Measurements from ENCODE around the gene ZNF664. TPM values are rescaled to one million over a fixed set of nuclear protein-coding genes. Genes with fewer than 3 reads are reported as not detected.
A peak's percentile ranks its signal among the peaks of the same experiment; 100 is the strongest.

The ZNF664 gene
- total RNA-seq, 2 experiments from 2014 or later, result 13.4 to 19.0 TPM

- TF ChIP-seq CTCF (IDR thresholded peaks at IDR 0.05), result no peak
- Mint-ChIP-seq H3K36me3 (ENCODE audit: low read depth) (no peaks in the 10 kb centered on the region), H3K4me3 (no peak overlapping the region)
These were observed 64.3 kb downstream of the ZNF664 start for GRCh38 chr12:124037331-124037730.

GRCh38 chr12:124039276-124039675, 66.3 kb downstream of the ZNF664 start:
- no peak for ATAC-seq (ENCODE audit: poor library complexity)
- H3K27me3 ChIP-seq (ENCODE audit: control insufficient read depth in 1 of 2, insufficient read depth in 2 of 2, low read length in 2 of 2), result peaks cover 0 to 5% of the 10 kb centered on the region in 2 experiments
- DNase-seq, result no peak
- H3K9me3 ChIP-seq (ENCODE audit: control insufficient read depth in 1 of 2, insufficient read depth in 1 of 2, low read length in 2 of 2), result no peaks in the 10 kb centered on the region
- H3K4me1 ChIP-seq (ENCODE audit: insufficient read depth, low read length), result peaks cover 3% of the 10 kb centered on the region
- Mint-ChIP-seq H3K36me3 (ENCODE audit: low read depth) (no peaks in the 10 kb centered on the region), H3K4me1 (ENCODE audit: low read depth) (peaks cover 6% of the 10 kb centered on the region), H3K9me3 (no peaks in the 10 kb centered on the region), H3K27ac (no peak overlapping the region), H3K27me3 (peaks cover 9% of the 10 kb centered on the region), H3K4me3 (no peak overlapping the region)
- POLR2A ChIA-PET, result no interaction called here
- intact Hi-C loops (cut with DNase I, micrococcal nuclease), result loop anchor here in 1 of 2 experiments (10.0 kb wide), 1 partner anchor 526 kb away; the partner anchor contains the start of gene NCOR2
- H3K27ac ChIP-seq (ENCODE audit: low read depth in 1 of 2, low read length in 2 of 2), result no peak overlapping the region
- CTCF ChIA-PET, result no interaction called here
- no peaks in the 10 kb centered on the region for H3K36me3 ChIP-seq (ENCODE audit: insufficient read depth, low read length)
- H3K4me3 ChIP-seq (ENCODE audit: low read length), result no peak overlapping the region
- no peak for TF ChIP-seq CTCF (IDR thresholded peaks at IDR 0.05)

More at GRCh38 chr12:124037331-124037730, 64.3 kb downstream of the ZNF664 start:
- H3K27me3 ChIP-seq (ENCODE audit: control insufficient read depth in 1 of 2, insufficient read depth in 2 of 2, low read length in 2 of 2), result no peaks in the 10 kb centered on the region
- no peaks in the 10 kb centered on the region for H3K9me3 ChIP-seq (ENCODE audit: control insufficient read depth in 1 of 2, insufficient read depth in 1 of 2, low read length in 2 of 2)
- ChIA-PET POLR2A (no interaction called here), CTCF (interaction anchor here (0.9 kb wide), 1 partner anchor 734 kb away, joined by 4 read pairs; no protein-coding TSS in a partner anchor)
- no peaks in the 10 kb centered on the region for H3K36me3 ChIP-seq (ENCODE audit: insufficient read depth, low read length)
- intact Hi-C loops (cut with DNase I, micrococcal nuclease), result loop anchor here (2.0 to 10.0 kb wide), 2 partner anchors 527 to 861 kb away; partner anchors contain the start of gene NCOR2 (in 1 of the 2)
- ATAC-seq (ENCODE audit: poor library complexity), result no peak
- H3K4me1 ChIP-seq (ENCODE audit: insufficient read depth, low read length), result no peaks in the 10 kb centered on the region
- H3K9me3 Mint-ChIP-seq, result no peaks in the 10 kb centered on the region
- no peak overlapping the region for H3K27ac Mint-ChIP-seq
- peaks cover 2% of the 10 kb centered on the region for H3K27me3 Mint-ChIP-seq
- no peaks in the 10 kb centered on the region for H3K4me1 Mint-ChIP-seq (ENCODE audit: low read depth)
- DNase-seq, result no peak
- no peak overlapping the region for H3K27ac ChIP-seq (ENCODE audit: low read depth in 1 of 2, low read length in 2 of 2)
- no peak overlapping the region for H3K4me3 ChIP-seq (ENCODE audit: low read length)

GRCh38 chr12:124040291-124040690, 67.3 kb downstream of the ZNF664 start:
- Mint-ChIP-seq H3K4me1 (ENCODE audit: low read depth) (peaks cover 7% of the 10 kb centered on the region), H3K9me3 (no peaks in the 10 kb centered on the region), H3K27ac (no peak overlapping the region), H3K36me3 (ENCODE audit: low read depth) (no peaks in the 10 kb centered on the region), H3K4me3 (no peak overlapping the region), H3K27me3 (peaks cover 9% of the 10 kb centered on the region)
- no peak overlapping the region for H3K27ac ChIP-seq (ENCODE audit: low read depth in 1 of 2, low read length in 2 of 2)
- ChIA-PET CTCF (interaction anchor here (0.6 to 1.1 kb wide), 2 partner anchors 8 to 578 kb away, joined by 3 to 4 read pairs; no protein-coding TSS in a partner anchor), POLR2A (no interaction called here)
- DNase-seq, result peak in 2 of 14 experiments; percentile 24 to 27
- intact Hi-C loops (cut with DNase I, micrococcal nuclease), result no loop called here
- no peak overlapping the region for H3K4me3 ChIP-seq (ENCODE audit: low read length)
- H3K36me3 ChIP-seq (ENCODE audit: insufficient read depth, low read length), result no peaks in the 10 kb centered on the region
- no peak for TF ChIP-seq CTCF (IDR thresholded peaks at IDR 0.05)
- no peak for ATAC-seq (ENCODE audit: poor library complexity)
- peaks cover 0 to 5% of the 10 kb centered on the region in 2 experiments for H3K27me3 ChIP-seq (ENCODE audit: control insufficient read depth in 1 of 2, insufficient read depth in 2 of 2, low read length in 2 of 2)
- no peaks in the 10 kb centered on the region for H3K9me3 ChIP-seq (ENCODE audit: control insufficient read depth in 1 of 2, insufficient read depth in 1 of 2, low read length in 2 of 2)
- peaks cover 8% of the 10 kb centered on the region for H3K4me1 ChIP-seq (ENCODE audit: insufficient read depth, low read length)

Measured in CD4-positive, alpha-beta T cell (primary cell).